ENCODE data around the gene TFEB. TPM values are rescaled to one million over a fixed set of nuclear protein-coding genes. Genes with fewer than 3 reads are reported as not detected.

Gene TFEB
- total RNA-seq = 18.9 TPM

DNA sequence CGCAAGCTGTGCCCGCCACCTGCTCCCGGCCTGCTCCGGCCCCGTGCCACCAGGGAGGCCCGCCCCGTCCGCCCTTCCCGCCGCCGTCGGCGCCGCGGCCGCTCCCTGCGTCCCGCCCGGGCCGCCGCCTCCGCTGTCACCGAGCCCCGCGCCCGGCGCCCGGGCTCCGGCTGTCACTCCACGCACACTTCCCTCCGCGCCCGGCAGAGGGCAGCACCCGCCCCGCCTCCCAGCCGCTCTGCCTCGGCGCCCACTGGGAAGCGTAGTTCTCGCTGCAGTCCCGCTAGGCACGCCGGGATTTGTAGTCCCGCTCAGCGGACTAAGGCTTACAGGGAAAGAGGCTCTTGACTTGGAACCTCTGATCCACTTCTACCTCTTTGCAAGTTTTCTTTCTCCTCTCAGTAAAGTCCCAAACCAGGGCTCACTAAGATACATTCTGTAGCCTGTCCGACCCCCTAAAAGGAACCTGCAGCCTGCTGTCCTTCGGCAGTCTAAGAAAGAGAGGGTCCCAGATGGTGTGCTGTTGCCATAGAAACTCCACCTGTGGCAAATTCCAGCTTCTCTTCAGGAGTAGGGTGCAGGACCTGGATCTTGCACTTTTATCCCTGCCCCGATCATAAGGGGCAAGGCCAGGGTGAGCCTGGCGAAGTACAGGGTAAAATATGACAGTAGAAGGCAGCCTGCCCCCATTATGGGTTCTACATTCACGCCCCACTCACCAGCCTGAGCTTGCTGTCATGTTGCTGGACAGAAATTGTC is at the start of gene TFEB:
TSS of gene TFEB (minus strand) at position 182 of the 759 bp plus-strand sequence. CDS start 44,395 bp downstream, outside the sequence.
- peak; percentile 87 to 91 (median 89) for DNase-seq (ENCODE audit: low read depth in 2 of 3, low spot score in 2 of 3)

DNA sequence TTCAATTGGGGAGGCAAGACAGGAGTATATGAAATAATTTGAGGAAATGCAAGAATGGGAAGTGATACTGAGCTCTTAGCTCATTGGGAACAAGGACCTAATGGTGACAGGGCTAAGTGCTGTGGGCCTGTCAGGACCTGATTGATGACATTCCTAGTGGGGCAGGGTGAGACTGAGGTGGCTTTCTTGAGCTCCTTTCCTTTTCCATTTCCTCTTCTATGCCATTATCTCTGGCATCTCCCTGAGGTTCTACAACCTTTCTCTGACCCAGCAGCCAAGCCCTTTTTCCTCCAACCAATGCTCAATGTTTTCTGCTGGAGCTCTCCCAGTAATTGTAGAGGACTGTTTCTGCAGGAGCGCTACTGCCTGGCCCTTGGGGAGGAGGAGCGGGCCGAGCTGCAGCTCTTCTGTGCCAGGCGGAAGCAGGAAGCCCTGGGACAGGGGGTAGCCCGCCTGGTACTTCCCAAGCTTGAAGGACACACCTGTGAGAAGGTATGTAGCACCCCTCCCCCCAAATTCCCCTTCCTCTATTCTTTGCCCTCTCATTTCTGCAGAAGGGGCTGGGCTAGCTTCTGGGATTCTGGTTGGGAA is 49.3 kb upstream of the TFEB start:
- no peak for DNase-seq (ENCODE audit: low read depth in 2 of 3, low spot score in 2 of 3)

DNA sequence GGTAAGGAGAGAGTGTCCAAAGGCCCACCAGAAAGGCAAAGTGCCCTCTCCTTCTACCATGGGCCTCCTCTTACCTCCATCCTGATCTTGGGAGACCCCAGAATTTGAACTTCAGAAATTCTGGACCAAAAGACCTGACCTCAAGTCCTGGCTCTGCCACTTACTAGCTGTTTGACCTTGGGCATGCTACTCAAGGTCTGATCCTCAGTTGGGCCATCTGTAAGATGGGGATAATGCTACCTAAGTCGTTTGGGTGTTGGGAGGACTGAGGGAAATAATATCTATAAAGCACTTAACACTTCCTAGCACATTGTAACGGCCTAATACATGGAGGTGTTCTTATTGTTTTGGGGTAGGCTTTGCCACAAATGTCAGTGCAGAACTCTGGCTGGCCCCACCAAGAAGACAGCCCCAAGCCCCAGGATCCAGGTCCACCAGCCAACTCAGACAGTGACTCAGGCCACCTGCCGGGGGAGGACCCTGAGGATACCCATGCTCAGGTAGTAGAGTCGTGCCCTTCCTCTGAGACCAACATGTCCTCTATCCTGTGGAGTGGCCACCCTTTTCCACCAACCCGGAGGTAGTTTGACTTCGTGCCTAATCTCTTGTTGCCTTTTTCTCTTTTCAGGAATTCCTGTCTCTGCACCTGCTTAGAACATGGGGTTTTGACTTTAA is 47.8 kb upstream of the TFEB start:
- no peak for DNase-seq (ENCODE audit: low read depth in 2 of 3, low spot score in 2 of 3)

DNA sequence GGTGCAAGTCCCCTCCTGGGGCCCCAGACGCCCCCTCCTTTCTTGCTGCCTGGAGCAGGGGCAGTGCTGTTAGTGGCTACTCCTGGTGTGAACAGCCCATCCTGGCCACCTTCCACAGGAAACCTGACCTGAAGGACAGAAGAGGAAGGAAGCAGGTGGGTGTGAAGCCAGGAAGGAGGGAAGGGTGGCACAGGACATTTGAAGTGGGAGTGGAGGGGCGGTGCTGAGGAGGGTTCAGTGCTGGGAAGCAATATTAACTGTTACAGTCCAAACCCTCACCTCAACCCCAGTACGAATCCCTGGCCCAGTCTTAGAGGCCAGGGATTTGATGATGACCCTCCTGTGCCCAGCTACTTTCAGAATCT is 45.9 kb upstream of the TFEB start:
- no peak for DNase-seq (ENCODE audit: low read depth in 2 of 3, low spot score in 2 of 3)

DNA sequence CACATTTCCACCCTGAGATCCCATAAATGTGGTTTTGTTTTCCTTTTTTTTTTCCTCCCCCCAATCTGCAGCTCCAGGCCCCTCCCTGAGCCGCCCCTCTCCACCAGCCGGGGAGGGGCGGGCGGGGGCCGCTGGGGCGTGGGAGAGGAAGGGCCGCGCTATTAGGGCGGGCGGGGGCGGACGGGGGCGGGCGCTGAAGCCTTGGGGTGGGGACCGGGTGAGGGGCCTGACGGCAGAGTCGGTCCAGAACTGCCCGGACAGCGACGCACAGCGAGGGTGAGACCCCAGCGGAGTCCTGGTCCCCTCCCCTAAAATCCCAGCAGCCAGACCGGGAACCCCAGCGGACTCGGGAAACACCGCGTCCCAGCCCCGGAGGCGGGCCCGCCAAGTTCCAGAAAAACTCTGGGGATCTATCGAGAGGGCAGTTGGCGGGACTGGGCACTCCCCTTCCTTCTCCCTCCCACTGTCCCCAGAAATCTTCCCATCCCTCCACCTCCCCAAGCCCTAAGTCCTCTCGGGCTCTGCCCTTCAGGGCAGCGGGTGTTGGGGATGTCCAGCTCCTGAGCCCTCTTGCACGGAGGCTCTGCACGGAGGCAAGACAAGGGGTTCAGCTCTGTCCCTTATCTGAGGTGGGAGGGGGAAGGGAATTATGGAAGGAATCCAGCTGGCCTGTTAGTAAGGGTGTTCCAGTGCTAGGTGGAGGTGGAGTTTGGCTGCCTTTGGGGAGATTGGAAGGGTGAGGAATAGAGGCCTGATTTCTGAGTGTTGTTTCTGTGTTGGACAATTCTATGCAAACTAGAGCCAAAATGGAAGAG is 45.4 kb upstream of the TFEB start, which contains the start of gene PRICKLE4:
TSS of gene PRICKLE4 (plus strand) at position 232 of the 815 bp plus-strand sequence. CDS start 2,692 bp downstream, outside the sequence.
- no peak for DNase-seq (ENCODE audit: low read depth in 2 of 3, low spot score in 2 of 3)

DNA sequence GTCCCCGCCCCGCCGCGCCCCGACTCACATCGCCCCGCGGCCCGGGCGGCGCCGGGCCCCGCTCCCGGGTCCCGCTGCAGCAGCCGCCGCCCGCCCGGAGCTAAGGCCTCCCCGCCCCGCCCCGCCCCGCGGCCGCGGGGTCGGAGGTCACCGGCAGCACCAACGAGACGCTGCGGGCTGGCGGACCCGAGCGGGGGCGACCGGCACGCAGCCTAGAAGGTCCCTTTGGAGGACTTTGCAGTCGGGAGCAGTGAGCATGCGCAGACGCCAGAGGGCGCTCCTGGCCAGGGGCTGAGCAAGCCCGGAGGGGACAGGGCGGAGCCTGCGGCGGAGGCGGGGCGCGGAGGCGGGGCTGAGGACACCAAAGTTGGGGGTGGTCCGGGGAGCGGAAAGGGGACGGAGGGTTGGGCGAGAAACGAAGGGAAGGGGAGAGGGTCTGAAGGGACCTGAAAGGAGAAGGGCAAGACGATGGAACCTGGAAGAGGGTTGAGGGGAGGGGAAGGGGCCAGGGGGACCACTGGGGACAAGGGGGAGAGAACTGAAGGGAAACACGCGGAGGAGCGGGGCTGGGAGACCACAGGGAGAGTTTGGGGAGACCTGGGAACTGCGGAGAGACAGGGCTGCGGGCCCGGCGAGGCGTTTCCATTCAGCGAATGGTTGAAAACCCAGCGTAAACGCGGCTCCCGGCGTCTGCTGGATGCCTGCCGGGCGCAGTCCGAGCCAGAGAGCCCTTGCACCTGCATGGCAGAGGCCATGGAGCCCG is 44.6 kb upstream of the TFEB start, which contains the start of gene FRS3:
TSS of gene FRS3 (minus strand) at position 113 of the 763 bp plus-strand sequence. CDS start 2,913 bp downstream, outside the sequence.
- peak; percentile 96 for DNase-seq (ENCODE audit: low read depth in 2 of 3, low spot score in 2 of 3)

DNA sequence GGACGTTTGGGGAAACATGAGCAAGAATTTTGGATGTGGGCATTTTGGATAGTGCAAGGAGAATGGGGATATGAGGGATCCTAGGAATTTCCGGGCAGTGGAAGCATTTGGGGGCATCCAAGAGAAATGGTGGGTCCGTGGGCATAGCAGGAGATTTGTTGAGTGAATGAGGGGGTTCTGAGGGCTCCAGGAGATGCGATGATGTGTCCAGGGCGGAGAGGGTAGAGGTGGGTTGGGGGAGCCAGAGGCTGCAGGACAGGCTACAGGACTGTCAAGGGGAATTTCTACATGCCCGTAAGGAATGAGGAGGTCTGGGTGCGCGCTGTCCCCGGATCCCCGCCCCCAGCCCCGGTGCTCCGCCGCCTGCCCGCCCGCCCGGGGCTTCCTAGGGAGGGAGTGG is 43.9 kb upstream of the TFEB start:
- no peak for DNase-seq (ENCODE audit: low read depth in 2 of 3, low spot score in 2 of 3)

DNA sequence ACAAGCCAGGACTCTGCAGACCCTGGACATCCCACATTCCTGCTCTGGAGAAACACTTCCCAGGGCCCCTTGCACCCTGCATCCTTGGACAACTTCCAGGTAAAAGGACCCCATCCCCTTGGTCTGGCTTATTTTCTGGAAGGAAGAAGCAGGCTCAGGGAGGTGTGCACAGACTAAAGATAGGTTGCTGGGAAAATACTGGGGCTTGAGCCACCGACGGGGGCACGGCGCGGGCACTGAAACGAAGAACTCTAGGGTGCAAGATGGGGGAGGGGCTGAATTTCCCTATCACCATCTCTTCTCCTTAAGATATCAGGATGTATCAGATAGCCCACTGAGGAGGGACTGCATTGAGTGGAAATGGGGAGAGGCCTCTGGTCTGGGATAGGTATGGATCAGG is 43.5 kb upstream of the TFEB start:
- no peak for DNase-seq (ENCODE audit: low read depth in 2 of 3, low spot score in 2 of 3)

DNA sequence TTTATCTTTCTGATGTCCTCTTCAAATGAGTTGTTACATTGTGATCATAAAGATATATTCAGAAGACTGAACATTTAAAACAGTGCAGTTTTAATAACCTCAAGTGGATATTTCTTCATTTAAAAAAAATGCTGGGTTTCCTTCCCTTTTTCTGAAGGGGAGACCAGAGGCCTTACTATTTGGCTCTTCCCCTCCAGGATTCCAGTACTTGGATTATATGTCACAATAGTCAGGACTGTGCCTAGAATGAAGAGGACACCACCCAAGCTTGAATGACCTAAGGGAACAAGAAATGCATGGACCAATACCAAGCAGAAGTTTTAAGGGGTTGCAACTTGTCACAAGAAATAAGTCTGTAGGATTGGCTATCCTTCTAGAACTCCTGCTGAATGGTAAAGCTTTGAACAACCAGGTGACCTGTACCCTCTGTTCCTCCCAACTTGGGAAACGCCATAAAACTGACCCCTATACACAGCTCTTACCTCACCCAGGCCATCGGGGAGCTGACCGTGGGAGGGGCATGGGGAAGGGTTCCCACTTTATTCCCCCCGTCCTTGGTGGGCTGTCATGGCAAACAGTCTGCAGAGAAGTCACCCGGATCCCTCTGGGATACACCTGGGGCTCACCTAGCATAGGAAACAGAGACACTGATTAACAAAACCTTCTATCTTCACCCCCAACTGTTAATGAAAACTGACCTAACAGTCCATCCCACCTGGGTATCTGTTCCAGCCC is 42.3 kb upstream of the TFEB start:
- DNase-seq (ENCODE audit: low read depth in 2 of 3, low spot score in 2 of 3) = peak in 1 of 3 donors; percentile 45

DNA sequence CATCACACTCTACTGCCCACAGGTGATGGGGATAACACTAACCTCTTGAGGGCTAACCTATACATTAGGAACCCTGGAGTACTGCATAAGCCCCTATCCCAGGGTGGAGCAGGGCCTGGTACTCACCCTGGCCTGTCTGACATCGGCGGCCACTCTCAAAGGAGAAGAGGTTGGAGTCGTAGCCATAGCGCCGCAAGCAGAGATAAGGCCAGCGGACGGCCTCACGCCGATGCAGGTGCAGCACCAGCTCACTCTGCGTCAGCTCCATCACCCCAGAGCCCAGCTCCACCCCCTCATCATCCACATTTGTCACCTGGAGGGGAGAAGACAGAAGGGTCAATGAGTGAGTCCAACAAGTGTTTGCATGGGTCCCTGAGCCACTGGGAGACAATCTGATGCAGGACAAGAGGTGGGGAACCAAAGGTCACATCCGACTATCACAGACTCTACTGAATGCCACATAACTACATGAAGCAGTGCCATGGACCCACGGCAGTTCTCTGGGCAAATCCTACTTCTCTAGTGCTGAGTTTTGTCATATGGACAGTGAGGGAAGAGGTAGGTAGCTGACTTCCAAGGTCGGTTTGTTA is 40.0 kb upstream of the TFEB start:
- DNase-seq (ENCODE audit: low read depth in 2 of 3, low spot score in 2 of 3) = no peak

DNA sequence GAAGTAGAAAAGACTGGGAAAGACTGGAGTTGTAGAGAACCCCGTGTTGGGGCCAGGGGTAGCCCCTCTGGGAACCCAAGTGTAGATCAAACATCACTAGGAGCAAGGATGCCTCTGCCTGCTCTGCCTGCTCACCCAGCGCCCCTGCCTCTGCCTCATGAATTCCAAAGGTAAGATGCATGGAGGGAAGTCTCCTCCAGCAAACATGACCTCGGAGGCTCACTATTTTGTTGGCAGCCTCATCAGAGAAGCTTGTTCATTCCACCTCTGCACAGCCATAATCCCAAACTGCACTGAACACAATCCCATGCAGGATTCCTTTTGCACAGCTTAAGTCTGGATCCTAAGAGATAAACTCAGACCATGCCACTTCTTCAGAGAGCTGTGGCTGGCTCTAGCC is 39.4 kb upstream of the TFEB start:
- DNase-seq (ENCODE audit: low read depth in 2 of 3, low spot score in 2 of 3) = no peak

DNA sequence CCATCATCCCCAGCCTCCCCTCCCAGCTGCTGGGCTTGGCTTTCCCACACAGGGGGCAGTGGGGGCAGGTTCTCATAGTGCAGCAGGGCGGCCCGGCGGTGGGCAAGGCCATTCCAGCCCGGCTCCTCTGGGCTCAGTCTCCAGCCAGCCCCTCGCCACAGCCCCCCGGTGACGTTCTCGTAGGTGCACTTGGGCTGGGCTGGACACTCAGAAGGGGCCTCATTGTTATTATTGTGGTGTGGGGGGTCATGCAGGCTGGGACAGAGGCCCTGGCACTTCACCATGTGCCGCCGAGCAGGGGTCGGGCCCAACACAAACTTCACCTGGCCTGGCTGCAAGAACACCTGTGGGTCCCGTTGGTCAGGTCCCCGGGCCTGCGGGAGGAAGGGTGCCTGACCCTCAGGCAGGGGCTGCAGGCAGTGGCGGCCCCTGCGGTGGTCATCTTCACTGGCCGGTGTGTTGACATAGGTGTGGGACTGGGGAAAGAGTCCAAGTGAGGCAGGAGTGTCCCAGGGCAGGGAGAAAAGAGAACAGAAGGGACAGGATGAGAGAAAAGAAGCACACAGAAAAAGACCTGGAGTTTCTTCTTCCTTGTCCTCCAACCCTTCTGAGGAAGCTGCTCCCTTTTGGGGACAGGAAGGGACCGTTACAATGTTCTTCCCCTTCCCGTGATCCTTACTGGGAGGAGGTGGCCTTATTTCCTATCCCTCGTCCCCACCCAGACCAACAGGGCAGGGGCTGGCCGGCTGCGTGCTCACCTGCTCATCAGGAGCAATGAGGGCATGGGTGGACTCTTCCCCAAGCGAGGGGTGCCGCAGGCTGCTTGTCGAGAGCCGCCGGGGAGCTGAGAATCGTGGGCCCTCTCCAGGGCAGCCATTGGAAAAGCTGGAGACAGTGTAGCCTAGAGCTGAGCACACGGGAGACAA is 35.9 kb upstream of the TFEB start:
- no peak for DNase-seq (ENCODE audit: low read depth in 2 of 3, low spot score in 2 of 3)

DNA sequence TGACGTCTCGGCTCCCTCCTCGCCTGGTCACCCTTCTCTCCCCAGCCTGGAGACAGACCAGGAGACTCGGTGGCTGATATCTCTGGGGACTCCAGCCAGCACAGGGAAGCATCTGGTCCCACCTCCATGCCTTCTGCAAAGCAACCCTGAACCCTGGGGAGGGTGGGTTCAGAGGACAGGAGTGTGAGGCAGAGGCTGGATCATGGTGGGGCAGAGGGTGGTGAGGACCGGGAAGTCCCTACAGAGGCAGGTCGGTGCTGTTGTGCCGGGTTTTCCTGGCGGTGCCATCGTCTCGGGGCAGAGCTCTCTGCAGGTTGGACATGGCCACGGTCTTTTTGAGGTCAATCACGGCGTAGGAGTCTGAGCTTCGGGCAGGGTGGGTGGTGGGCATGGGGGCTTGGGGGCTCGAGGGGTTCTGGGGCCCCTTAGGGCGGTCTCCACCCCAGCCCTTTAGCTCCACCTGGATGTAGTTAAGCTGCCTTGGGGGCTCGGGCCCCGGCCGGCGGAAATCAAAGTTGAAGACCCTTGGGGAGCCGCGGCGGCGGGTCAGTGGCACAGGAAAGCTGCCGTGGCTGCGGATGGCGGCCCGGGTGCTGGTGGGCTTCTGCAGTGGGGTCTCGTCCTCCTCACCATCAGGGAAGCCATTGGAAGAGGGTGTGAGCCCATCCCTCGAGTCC is 35.1 kb upstream of the TFEB start:
- DNase-seq (ENCODE audit: low read depth in 2 of 3, low spot score in 2 of 3) = no peak

DNA sequence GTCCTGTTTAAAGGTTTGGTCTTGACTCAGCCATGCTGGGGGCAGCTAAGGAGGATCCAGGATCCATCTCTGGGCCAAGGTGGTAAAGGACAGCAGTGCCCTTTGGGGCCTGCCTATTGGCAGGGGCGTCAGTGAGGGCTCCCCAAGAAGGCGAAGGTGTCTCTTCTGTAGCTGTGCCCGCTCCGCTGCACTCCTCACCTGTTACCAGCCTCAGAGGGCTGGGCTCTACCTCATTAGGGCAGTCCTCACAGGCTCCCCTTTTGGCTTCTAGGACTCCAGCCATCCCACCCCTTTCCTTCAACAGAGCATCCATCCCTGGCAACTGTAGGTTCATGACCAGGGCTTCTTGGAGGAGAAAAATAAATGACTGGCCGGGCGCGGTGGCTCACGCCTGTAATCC is 34.0 kb upstream of the TFEB start:
- DNase-seq (ENCODE audit: low read depth in 2 of 3, low spot score in 2 of 3) = no peak

DNA sequence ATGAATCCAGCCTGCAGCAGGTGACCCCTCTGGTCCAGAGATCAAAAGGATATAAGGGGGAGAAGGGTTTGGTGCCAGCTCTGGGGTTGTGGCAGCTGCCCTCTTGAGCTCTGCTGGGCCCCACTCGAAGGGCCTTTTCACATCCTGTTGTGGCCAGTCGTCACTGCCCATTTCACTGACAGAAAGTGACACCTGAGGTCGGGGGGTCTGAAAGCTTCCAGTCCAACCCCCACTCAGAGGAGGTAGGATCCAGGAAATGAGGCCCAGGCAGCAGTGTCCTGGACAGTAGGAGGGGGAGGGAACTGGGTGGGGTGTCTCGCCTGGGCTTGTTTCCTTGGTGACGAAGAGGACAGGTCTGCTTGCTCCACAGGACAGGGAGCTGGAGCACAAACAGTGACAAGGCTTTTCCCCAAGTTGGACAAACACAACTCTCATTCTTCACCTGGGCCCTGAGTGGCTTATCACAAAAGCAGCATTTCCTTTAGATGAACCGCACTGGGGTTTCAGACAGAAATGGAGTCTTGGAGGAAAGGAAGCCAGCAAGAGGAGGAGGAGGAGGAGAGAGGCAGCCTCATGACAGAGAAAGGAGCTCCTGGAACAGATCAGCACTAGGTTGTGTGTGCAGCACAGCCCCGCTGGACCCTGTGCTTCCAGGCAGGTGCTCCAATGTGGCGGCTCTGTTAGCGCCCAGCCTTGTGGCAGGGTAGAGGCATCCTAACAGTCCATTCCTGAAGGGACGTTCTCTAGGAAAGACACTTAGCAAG is 33.3 kb upstream of the TFEB start:
- DNase-seq (ENCODE audit: low read depth in 2 of 3, low spot score in 2 of 3) = peak in 2 of 3 donors; percentile 71 to 84

DNA sequence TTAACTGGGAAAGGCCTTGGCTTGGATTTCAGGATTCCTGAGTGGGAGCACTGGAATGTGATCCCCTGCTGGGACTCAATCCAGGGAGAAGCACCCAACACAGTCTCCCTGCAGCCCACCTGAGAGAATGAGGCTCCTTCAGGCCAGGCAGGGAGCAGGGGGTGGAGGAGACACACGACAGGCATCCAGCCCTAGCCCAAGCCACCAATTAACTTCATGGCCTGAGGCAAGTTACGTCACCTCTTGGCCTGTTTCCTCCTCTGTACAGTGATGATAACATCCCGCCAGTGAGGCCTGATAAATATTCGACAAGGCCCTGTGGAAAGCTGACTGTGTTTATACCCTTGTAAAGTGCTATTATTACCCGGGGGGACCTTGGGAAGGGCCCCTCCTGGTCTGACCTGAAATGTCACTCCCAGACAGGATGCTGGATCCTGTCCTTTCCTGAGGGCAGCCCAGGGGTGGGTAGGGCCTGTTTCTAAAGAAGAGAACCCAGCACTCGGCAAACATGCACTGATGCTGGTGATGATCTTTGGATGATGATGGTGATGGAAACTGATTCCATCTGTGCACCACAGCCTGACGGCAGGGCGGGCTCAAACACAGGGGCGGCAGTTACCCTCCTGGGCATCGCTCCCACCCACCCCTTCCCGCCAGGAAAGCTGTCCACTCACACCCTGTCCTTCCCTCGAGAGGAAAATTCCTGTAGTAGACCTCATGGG is 31.9 kb upstream of the TFEB start:
- DNase-seq (ENCODE audit: low read depth in 2 of 3, low spot score in 2 of 3) = peak in 2 of 3 donors; percentile 77 to 89

All from hematopoietic multipotent progenitor cell (in vitro differentiated cells).